HepG2 (cell line): ENCODE results near the gene EEF2. TPM values are rescaled to one million over a fixed set of nuclear protein-coding genes. Genes with fewer than 3 reads are reported as not detected.

ENCODE experiments used
- ATF7 ChIP-seq, 2 experiments: fragments of 450-650 bp in 1 of 2; sonication (generic) in 1 of 2; formaldehyde crosslinking in 1 of 2; IDR thresholded peaks; 2 replicates each; pipeline versions ENCODE4 v1.4.0 to v1.6.1; 2016 to 2020; ENCODE audit warnings: antibody characterized with exemption in 1 of 2, mild to moderate bottlenecking in 1 of 2, missing genetic modification reagents in 1 of 2
- HBP1 ChIP-seq: IDR thresholded peaks from 2 replicates; pipeline ENCODE4 v1.6.1; 2016; ENCODE audit warnings: low read depth, control low read depth
- HHEX ChIP-seq: IDR thresholded peaks from 2 replicates; pipeline ENCODE4 v1.6.1; 2016; ENCODE audit warnings: control low read depth
- HMG20B ChIP-seq: conservative IDR thresholded peaks from 2 replicates; pipeline ENCODE4 v1.6.1; 2016; ENCODE audit warnings: missing genetic modification reagents, missing compliant biosample characterization
- HNF4A ChIP-seq: sonication (generic); formaldehyde crosslinking; IDR thresholded peaks from 2 replicates; pipeline ENCODE4 v1.4.0; 2020; ENCODE audit warnings: missing genetic modification reagents
- KIAA2018 ChIP-seq: sonication (generic); formaldehyde crosslinking; IDR thresholded peaks from 2 replicates; pipeline ENCODE4 v1.5.0; 2020; ENCODE audit warnings: mild to moderate bottlenecking, missing genetic modification reagents, borderline replicate concordance
- MEIS1 ChIP-seq: sonication (generic); formaldehyde crosslinking; IDR thresholded peaks from 2 replicates; pipeline ENCODE4 v1.9.0; 2021; ENCODE audit warnings: mild to moderate bottlenecking, missing genetic modification reagents, moderate library complexity, borderline replicate concordance
- NFKB2 ChIP-seq: sonication (generic); formaldehyde crosslinking; IDR thresholded peaks from 2 replicates; pipeline ENCODE4 v1.4.0; 2020; ENCODE audit warnings: missing genetic modification reagents, borderline replicate concordance
- NR3C1 ChIP-seq: sonication (generic); formaldehyde crosslinking; IDR thresholded peaks from 2 replicates; pipeline ENCODE4 v1.4.0; 2020; ENCODE audit warnings: missing genetic modification reagents
- PLRG1 ChIP-seq: fragments of 450-650 bp; conservative IDR thresholded peaks from 2 replicates; pipeline ENCODE4 v1.6.1; 2016
- SP2 ChIP-seq: sonication (generic); formaldehyde crosslinking; IDR thresholded peaks from 2 replicates; pipeline ENCODE4 v1.5.1; 2020; ENCODE audit warnings: mild to moderate bottlenecking, missing genetic modification reagents
- YEATS4 ChIP-seq: sonication (generic); formaldehyde crosslinking; IDR thresholded peaks from 2 replicates; pipeline ENCODE4 v1.4.0; 2020; ENCODE audit warnings: missing genetic modification reagents, borderline replicate concordance
- ZBTB44 ChIP-seq: sonication (generic); formaldehyde crosslinking; IDR thresholded peaks from 2 replicates; pipeline ENCODE4 v1.4.0; 2020; ENCODE audit warnings: missing genetic modification reagents
- ZNF296 ChIP-seq: sonication (generic); formaldehyde crosslinking; conservative IDR thresholded peaks from 2 replicates; pipeline ENCODE4 v1.5.0; 2020; ENCODE audit warnings: mild to moderate bottlenecking, missing genetic modification reagents
- ZNF781 ChIP-seq: sonication (generic); formaldehyde crosslinking; IDR thresholded peaks from 2 replicates; pipeline ENCODE4 v1.5.1; 2020; ENCODE audit warnings: borderline replicate concordance, mild to moderate bottlenecking, missing genetic modification reagents; ENCODE audit errors: not compliant biosample characterization
- polyA plus RNA-seq, 8 experiments: library from polyadenylated mRNA; depleted of rRNA in 3 of 8; stranded (reverse) in 7 of 8; unstranded in 1 of 8; fragments of >200 nt; fragmentation: Illumina TruSeq in 4 of 8; extraction: Trizol in 4 of 8; gene quantifications; 2 replicates each; pipeline versions ENCODE4 v1.2.1 to v1.2.3, GENCODE V29; 2011 to 2016; ENCODE audit warnings: low read depth in 4 of 8, missing spikeins in 1 of 8, mixed read lengths in 1 of 8; ENCODE audit not compliant: insufficient read depth in 1 of 8
- total RNA-seq, 5 experiments: library from RNA; depleted of rRNA; stranded (reverse); fragments of >200 nt; fragmentation: Illumina TruSeq; extraction: Trizol; gene quantifications; 2 replicates each; pipeline ENCODE4 v1.2.3, GENCODE V29; 2016; ENCODE audit warnings: low read depth in 1 of 5
- TF ChIP-seq, protein P1 (sequence below): sonication (generic); formaldehyde crosslinking; IDR thresholded peaks from 2 replicates; pipeline ENCODE4 v1.4.0; 2020; ENCODE audit warnings: mild to moderate bottlenecking, missing genetic modification reagents

Gene EEF2
- total and polyA plus RNA-seq, 2 of the 13 experiments (the other 11 are each of a cell fraction or from before 2014, with no cell fraction given), result 1,441 to 1,777 TPM

DNA sequence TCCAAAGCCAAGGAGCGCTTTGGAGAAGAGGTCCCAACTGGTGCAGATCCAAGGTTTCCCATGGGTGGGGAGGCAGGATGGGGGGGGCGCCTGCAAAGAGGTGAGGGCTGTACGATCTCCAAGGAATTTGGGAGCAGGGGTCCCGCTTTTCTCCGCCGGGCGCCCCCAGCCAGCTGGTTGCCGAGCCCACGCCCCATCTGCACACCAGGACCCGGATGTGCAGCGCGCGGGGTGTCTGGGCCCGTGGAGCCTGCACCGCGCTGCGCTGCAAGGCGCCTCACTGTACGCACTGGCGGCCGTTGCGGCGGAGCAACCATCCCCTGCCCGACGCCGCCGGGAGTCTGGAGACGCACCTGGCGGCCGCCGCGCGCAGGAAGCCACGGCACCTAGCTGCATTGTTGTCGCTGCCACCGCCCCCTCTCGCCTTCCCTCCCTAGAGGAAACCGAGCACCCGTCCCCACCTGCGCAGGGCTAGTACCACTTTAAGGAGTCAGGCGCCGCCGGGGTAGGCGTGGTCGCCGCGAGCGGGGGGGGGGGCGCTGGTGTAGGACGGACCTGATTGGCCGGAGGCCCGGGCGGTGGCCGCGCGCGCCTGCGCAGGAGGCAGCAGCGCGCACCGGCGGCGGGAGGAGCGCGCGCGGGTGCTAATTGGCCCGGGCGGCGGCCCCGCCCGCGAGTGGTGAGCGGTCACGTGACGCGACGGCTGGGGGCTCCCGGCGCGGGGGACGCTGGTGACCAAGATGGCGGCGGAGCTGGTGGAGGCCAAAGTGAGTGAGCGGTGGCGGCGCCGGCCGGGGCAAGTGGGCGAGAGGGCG is 22.0 kb upstream of the EEF2 start, which contains the start of gene PIAS4 (continued):
- TF ChIP-seq, protein P1, sequence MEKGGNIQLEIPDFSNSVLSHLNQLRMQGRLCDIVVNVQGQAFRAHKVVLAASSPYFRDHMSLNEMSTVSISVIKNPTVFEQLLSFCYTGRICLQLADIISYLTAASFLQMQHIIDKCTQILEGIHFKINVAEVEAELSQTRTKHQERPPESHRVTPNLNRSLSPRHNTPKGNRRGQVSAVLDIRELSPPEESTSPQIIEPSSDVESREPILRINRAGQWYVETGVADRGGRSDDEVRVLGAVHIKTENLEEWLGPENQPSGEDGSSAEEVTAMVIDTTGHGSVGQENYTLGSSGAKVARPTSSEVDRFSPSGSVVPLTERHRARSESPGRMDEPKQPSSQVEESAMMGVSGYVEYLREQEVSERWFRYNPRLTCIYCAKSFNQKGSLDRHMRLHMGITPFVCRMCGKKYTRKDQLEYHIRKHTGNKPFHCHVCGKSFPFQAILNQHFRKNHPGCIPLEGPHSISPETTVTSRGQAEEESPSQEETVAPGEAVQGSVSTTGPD, result no peak
- TF ChIP-seq NFKB2 (CRISPR knock-in tag) (peak; percentile 86; the same call in 1 of the 2 replicates), SP2 (CRISPR knock-in tag) (no peak), NR3C1 (CRISPR knock-in tag) (no peak), HMG20B (no peak), MEIS1 (no peak), KIAA2018 (CRISPR knock-in tag) (no peak), ZNF296 (CRISPR knock-in tag) (no peak), ZNF781 (no peak), HBP1 (CRISPR knock-in tag) (no peak), HHEX (CRISPR knock-in tag) (no peak), YEATS4 (CRISPR knock-in tag) (peak; percentile 91), HNF4A (CRISPR knock-in tag) (no peak), ATF7 (IDR thresholded peaks at IDR 0.05) (no peak), ATF7 (CRISPR knock-in tag; IDR thresholded peaks at IDR 0.05) (no peak), PLRG1 (no peak), ZBTB44 (CRISPR knock-in tag) (no peak)
